Measurements from ENCODE around the gene NEDD4L. TPM values are rescaled to one million over a fixed set of nuclear protein-coding genes. Genes with fewer than 3 reads are reported as not detected.

Gene NEDD4L
- total RNA-seq, 3 donors from 2014 or later = 161 to 309 (median 256) TPM

- Histone ChIP-seq H3K4me3 (no peak overlapping the region), H3K36me3 (ENCODE audit: low read depth) (peaks cover 9% of the 10 kb centered on the region), H3K9me3 (no peaks in the 10 kb centered on the region), H3K4me1 (ENCODE audit: low read depth) (no peaks in the 10 kb centered on the region)
- no peak for TF ChIP-seq CTCF (IDR thresholded peaks at IDR 0.05)
- no peak for ATAC-seq
- intact Hi-C loops (cut with DNase I, micrococcal nuclease) = no loop called here
- DNase-seq = no peak
Measured at GRCh38 chr18:58385472-58385871, 341.4 kb downstream of the NEDD4L start.

- no peak for DNase-seq
- TF ChIP-seq CTCF (IDR thresholded peaks at IDR 0.05) = no peak
- Histone ChIP-seq H3K9me3 (no peaks in the 10 kb centered on the region), H3K36me3 (ENCODE audit: low read depth) (peaks cover 4% of the 10 kb centered on the region), H3K4me1 (ENCODE audit: low read depth) (no peaks in the 10 kb centered on the region), H3K4me3 (no peak overlapping the region)
- intact Hi-C loops (cut with DNase I, micrococcal nuclease) = no loop called here
- ATAC-seq = no peak
Measured at GRCh38 chr18:58386780-58387179, 342.8 kb downstream of the NEDD4L start.

DNA sequence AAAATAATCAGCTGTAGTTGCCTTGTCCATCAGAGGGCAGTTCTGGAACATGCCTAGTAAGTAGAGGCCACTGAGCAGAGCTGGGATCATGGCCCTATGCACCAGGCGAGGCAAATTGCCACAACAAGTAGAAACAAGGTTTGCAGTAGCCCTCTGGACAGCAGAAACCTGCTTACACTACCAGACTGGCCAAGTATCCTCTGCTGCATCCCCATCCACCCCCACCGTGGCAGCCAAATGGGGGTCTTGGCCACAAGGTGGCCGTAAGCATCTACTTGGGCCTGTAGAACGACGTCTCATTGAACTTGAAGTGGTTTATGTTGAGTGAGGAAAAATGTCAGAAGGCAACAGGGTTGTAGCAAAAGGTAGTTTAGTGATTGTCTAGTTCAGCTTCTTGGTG lies 343.7 kb downstream of the NEDD4L start:
- intact Hi-C loops (cut with DNase I, micrococcal nuclease) = no loop called here
- DNase-seq (no peak), ATAC-seq (no peak)
- H3K9me3 ChIP-seq = no peaks in the 10 kb centered on the region
- no peak overlapping the region for H3K4me3 ChIP-seq
- H3K4me1 ChIP-seq (ENCODE audit: low read depth) = no peaks in the 10 kb centered on the region
- no peak for TF ChIP-seq CTCF (IDR thresholded peaks at IDR 0.05)
- H3K36me3 ChIP-seq (ENCODE audit: low read depth) = peaks cover 4% of the 10 kb centered on the region

DNA sequence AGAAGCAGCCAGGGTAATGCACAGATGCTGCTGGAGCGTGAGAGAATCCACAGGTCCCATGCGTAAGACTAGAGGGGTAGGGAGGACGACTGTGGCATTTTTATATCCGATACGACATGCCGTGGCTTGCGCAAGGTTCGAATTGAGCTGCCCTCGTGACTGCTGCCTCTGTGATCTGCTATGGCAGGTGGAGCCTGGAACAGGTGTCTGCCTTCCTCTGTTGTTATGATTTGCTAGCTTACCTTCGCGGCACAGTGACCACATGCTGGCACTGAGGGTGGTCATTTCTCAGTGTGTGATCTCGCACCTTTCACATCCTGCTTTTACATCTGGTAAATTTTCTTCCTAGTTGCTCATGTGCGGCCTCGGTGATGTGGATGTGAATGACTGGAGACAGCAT lies 344.7 kb downstream of the NEDD4L start:
- no peak for TF ChIP-seq CTCF (IDR thresholded peaks at IDR 0.05)
- H3K36me3 ChIP-seq (ENCODE audit: low read depth) = peaks cover 4% of the 10 kb centered on the region
- DNase-seq (no peak), ATAC-seq (no peak)
- H3K4me3 ChIP-seq = no peak overlapping the region
- intact Hi-C loops (cut with DNase I, micrococcal nuclease) = no loop called here
- H3K4me1 ChIP-seq (ENCODE audit: low read depth) = no peaks in the 10 kb centered on the region
- H3K9me3 ChIP-seq = no peaks in the 10 kb centered on the region

- no peaks in the 10 kb centered on the region for H3K9me3 ChIP-seq
- ATAC-seq (no peak), DNase-seq (no peak)
- TF ChIP-seq CTCF (IDR thresholded peaks at IDR 0.05) = no peak
- H3K36me3 ChIP-seq (ENCODE audit: low read depth) = peaks cover 4% of the 10 kb centered on the region
- no peaks in the 10 kb centered on the region for H3K4me1 ChIP-seq (ENCODE audit: low read depth)
- intact Hi-C loops (cut with DNase I, micrococcal nuclease) = no loop called here
- H3K4me3 ChIP-seq = no peak overlapping the region
Measured at GRCh38 chr18:58389745-58390144, 345.7 kb downstream of the NEDD4L start.

DNA sequence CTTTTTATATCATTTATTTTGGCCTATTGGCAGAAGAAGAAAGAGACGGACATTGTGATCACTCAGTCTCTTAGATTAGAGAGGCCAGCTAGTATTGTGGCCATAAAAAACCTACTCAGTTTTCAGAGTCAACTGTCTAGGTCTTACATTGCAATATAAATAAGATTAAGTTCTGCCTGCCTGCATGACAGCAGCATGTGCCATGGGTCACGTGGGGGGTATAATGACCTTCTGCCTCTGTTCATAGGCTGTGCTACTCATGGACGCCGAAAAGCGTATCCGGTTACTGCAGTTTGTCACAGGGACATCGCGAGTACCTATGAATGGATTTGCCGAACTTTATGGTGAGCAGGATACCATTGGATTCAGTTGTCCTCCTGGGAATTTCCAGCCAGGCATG lies 346.4 kb downstream of the NEDD4L start:
- Histone ChIP-seq H3K4me3 (no peak overlapping the region), H3K36me3 (ENCODE audit: low read depth) (peaks cover 4% of the 10 kb centered on the region), H3K9me3 (no peaks in the 10 kb centered on the region), H3K4me1 (ENCODE audit: low read depth) (no peaks in the 10 kb centered on the region)
- intact Hi-C loops (cut with DNase I, micrococcal nuclease) = no loop called here
- ATAC-seq (no peak), DNase-seq (no peak)
- TF ChIP-seq CTCF (IDR thresholded peaks at IDR 0.05) = no peak
